GM21529 (cell line): Measurements from ENCODE around the gene SFRP2.

ENCODE experiments used
- ATAC-seq: cut with Tn5 transposase; IDR thresholded peaks from one replicate; pipeline ENCODE4 v1.9.1; 2021; ENCODE audit not compliant: unreplicated experiment

SFRP2 gene

GRCh38 chr4:153773236-153773690 is 15.6 kb downstream of the SFRP2 start:
- ATAC-seq, result no peak

DNA sequence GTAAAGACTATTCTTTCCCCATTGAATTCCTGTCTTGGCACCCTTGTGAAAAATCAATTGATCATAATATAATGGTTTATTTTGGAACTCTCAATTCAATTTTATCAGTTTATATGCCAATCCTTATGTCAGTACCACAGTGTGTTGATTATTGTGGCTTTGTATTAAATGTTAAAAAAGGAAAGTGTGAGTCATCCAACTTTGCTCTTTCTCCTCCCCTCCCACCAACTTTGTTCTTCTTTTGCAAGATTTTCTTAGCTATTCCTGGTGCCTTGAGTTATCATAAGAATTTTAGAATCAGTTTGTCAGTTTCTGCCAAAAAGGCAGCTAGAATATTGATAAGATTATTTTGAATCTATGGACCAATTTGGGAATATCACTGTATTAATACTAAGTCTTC is 17.8 kb downstream of the SFRP2 start:
- ATAC-seq, result no peak

GRCh38 chr4:153766758-153767157 is 22.1 kb downstream of the SFRP2 start:
- no peak for ATAC-seq

DNA sequence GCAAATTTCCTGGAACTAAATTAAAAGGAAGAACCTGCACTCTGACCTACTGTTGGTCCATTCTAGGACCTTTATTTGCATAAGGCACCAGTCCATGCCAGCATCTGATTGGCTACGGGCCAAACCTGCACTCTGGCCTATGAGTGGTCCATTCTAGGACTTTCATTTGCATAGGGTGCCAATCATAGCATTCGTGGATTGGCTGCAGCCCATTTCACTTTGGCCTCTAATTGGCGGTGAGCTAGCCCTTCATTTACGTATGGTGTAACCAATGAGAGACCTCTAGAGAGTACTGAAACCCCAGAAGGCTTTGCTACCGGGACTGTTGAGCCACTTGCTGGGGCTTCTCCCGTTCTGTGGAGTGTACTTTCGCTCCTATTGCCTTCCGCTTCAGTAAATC is 23.0 kb downstream of the SFRP2 start:
- no peak for ATAC-seq

DNA sequence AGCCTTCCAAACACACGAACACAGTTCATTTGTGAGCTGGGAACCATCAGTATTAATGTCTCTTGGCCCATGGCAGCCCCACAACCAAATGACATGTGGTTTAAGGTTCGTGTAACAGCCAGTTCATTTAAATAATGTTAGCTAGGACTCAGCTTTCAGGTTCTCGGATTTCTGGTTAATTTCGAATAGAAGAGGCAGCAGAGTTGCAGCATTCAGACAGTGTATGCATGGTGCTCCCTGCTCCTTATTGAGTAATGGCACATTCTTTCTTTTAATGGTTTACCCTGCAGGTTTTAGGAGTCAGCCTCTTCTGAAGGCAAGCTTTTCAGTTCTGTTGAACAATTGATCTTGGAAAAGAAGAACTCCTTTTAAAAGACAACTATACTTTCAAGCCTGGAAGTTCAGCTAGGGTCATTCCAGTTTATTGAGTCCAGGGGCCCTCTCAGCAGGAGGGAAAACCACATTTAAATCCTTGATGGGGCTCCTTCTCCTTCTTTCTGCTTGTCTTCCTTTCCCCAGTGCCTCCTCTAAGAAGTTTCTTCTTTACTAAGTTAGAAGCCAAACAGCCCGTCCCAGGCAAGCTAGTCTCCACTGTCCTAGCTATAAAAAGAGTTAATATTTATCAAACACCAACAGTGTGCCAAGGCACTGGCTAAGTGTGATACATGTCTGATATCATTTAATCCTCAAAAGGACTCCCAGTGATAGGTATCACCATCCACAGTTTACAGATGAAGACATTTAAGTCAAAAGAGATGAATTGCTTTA is 24.1 kb downstream of the SFRP2 start:
- no peak for ATAC-seq

DNA sequence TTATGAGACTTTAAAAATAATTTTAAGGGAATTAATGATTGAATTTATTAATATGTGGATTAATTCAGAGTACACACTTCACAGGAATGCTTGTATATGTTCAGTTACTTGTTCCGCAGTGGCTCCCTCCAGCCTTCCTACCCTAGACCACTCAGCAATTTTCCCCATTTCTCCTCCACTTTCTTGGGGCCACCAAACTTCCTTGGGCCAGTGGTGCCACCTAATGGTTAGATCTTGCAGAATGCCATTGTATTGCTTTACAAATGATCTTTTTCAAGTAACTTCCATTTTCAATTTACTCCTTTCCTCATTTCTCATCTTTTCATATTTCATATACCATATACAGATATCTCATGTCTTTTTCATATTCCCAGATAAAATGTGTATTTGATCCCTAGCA is 25.5 kb downstream of the SFRP2 start:
- no peak for ATAC-seq

DNA sequence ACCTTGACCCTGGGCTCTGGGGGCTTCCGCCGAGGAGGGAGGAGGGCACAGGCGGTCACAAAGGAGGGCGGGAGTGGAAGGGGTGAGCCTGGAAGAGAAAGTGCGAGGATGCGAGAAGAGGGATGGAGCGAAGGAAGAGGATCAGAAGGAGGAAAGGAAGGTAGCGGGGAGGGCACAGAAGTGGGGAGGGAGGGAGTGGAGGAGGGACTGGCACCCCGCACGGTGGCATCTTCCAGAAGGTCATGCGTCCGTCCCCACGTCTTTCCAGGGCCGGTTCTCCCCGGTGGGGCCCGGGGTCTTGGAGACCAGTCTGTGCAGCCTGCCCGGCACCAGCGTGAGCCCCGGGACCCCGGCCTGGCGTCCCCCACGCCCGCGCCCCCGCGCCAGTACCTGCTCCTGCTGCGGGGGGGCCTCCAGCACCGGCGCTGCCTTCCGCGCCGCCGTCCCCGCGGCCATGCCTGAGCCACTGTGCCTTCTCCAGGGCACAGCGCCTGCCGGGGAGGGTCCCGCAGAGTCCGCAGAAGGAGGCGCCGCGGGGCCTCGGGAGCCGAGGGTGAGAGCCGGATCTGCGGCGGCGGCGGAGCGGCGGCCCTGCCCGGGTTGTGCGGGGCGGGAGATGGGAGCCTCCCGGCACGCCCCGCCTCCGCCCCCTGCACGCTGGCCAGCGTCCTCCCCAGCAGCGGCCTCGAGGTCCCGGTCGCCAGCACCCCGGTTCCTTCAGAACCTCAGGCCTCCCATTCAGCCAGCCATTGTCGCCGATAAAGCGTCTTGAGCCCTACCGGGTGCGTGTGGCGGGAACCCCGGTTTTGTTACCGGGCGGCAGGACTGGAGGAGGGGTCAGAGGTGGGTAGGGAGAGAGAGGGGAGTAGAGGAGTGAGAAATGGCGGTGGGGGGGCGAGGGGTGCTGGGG is 29.2 kb downstream of the SFRP2 start, which contains the start of gene RNF175:
Gene RNF175, minus strand, starts transcription at position 618 of the 910 bp plus-strand sequence. Its CDS starts 162 bp downstream, at position 456.
- ATAC-seq, result no peak

DNA sequence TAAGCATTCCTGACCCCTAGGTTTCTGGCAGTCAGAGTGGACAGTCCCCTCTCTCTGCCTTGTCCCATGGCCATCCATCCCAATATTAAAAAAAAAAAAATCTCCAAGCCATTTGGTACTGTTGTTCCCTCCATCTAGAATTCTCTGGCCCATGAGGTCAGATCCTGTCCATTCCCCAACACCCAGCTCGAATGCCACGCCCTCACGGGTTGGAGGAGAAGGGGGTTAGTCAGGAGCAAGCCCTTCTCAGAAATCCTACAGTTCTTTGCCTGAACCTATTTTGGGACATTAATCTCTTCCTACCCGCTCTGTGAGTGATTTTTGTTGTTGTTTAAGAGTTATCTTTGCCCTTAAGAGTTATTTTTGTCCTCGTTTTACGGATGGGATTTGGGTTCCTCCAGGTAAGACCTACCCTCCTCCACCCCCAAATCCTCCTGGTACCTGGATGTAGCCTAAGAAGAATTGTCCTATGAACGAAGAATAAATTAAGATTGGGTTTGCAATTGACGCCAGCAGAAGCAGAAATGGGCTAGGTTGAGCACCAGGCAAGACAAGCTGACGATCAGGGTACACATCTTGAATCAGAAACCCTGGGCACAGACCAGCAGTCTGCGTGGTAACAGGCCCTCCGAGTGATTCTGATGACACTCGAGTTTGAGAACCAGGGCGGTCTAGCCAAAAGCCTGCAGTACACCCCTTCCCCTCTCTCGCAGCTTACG is 30.0 kb downstream of the SFRP2 start:
- ATAC-seq, result no peak

GRCh38 chr4:153758136-153758535 is 30.7 kb downstream of the SFRP2 start:
- no peak for ATAC-seq

- ATAC-seq, result no peak
These were observed 31.5 kb downstream of the SFRP2 start for GRCh38 chr4:153757407-153757806.

DNA sequence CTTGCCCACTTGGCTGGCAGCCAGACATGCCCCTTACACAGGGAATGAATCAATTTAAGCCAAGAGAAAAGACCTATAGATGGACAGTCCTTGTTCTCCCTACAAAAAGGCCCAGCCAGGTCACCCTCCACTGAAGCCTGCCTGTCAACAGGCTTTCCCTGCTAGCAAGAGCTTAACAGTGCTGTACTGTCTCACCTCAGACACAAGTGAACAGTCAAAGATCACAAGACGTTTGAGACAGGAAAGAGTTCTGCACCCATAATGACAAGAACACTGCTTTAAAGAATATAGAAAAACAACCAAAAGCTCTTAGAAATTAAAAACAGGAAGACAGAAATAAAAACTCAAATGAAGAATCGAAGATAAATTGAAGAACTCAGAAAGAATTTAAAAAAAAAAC is 33.7 kb downstream of the SFRP2 start:
- no peak for ATAC-seq

DNA sequence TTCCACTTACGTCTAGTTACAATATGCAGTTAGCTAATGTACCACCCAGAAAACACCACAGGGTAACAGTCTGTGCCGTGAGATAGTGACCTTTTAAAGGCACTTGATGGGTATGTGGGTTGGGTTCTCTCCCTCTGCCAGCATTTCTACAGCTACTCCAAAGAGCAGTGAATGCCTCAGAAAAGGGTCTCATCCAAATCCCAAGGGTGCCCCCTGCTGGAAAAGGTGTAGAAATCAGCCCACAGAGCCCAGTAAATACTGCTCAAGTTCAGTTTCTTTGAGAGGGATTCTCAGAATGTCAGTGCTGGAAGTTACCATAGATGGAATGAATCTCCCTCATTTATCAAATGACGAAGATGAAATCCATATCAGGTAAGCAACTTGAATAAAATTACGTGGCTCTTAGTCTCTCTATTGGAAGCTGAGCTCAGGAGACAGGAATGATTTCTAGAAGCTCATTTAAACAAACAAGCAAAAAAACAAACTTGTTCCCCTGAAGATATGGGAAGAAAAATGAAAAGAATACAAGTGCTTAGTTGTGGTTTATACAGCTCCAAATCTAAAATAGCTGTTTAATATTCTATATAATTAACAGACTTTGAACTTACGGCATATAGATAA is 38.6 kb downstream of the SFRP2 start:
- ATAC-seq, result peak; percentile 90

- ATAC-seq, result no peak
These were observed 40.5 kb downstream of the SFRP2 start for GRCh38 chr4:153748378-153748777.

- ATAC-seq, result no peak
These were observed 41.4 kb downstream of the SFRP2 start for GRCh38 chr4:153747406-153747955.

GRCh38 chr4:153745651-153746050 is 43.2 kb downstream of the SFRP2 start:
- ATAC-seq, result no peak

DNA sequence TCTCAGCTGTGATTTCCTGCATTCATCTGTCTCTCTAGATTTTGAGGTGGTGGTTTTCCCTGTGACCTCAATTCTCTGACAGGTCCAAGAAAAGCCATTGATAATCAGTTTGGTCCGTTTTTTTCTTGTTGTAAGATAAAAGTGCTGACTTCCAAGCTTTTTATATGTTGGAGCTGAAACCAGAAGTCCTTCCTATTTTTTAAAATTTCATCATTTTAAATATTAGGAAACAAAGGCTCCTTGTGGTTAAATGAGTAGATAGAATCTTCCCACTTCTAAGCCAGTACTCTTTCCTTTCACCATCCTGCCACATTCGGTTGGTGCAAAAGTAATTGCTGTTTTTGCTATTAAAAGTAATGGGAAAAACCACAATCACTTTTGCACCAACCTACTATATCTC is 47.3 kb downstream of the SFRP2 start:
- no peak for ATAC-seq

DNA sequence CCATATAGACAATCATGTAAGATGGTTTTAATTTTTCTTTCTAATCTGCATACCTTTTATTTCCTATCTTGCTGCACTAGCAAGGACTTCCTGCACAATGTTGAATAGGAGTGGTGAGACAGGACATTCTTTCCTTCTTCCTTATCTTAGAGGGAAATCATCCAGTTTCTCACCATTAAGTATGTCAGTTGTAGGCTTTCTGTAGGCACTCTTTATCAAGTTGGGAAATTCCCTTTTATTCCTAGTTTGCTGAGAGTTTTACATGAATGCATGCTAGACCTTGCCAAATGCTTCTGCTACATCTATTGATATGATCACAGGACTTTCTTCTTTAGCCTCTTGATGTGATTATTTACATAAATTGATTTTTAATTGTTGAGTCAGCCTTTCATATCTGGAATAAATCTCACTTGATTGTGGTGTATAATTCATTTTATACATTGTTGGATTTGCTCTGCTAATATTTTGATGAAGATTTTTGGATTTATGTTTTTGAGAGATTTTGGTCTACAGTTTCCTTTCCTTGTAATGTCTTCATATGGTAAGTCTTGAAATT is 52.9 kb downstream of the SFRP2 start:
- ATAC-seq, result no peak

GRCh38 chr4:153733751-153734448 is 55.0 kb downstream of the SFRP2 start:
- no peak for ATAC-seq

DNA sequence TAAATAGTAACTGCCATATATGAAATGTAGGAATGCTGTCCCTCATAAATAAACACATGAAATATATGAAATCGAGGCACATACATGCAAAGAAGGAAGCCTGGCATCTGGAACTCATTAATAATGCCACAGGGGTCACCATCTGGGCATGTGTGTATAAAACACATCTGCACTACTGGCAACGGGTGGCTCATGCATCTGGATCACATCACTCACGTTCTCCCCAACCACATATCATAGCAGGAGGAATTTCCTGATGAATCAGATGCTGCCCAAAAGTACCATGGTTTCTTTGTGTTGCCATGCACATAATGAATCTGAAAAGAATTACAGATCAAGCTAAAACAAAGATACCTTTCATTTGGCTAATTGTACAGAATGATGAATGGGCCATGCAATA is 57.6 kb downstream of the SFRP2 start:
- no peak for ATAC-seq
